Measurements from ENCODE around the gene SOAT1.
A peak's percentile ranks its signal among the peaks of the same experiment; 100 is the strongest.
"Not testable (repeated sequence)": the region's sequence is repeated elsewhere in the genome, so short reads cannot be mapped to it uniquely, and the experiment has no call there.

SOAT1 gene

DNA sequence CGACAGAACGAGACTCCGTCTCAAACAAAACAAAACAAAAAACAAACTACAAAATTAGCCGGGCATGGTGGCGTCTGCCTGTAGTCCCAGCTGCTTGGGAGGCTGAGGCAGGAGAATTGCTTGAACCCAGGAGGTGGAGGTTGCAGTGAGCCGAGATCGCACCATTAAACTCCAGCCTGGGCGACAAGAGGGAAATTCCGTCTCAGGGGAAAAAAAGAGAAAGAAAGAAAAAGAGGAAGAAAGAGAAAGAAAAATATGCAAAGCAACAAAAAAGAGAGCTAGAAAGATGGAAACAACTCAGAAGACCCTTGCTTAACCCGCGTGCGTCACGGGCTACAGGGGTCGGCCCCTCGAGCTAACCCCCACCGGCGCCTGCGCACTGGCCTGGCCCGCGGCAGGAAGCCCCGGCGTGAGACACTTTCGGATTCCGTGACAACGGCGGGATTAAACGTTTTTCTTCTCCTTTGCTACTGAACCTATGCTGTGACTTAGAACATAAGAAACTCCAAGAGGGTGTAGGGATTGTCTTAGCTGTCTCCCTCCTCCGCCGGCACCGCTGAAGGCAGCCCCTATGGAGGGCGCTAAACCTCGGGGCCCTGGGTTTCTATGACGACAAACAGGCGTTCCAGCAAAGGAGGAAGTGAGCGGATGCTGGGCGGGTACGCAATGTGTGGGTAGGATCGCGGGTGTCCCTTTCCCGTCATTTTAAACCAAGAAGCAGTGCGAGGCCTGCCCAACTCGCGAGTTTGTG lies 71.9 kb downstream of the SOAT1 start, which contains the start of gene AXDND1:
Gene AXDND1, plus strand, starts transcription at position 630 of the 751 bp plus-strand sequence. CDS start 539 bp downstream, outside the sequence.
- peak; percentile 80 for DNase-seq

GRCh38 chr1:179366093-179366800 lies 72.7 kb downstream of the SOAT1 start:
- DNase-seq, result no peak

GRCh38 chr1:179369751-179370341 lies 76.2 kb downstream of the SOAT1 start:
- peak; percentile 73 for DNase-seq

GRCh38 chr1:179372160-179372559 lies 78.6 kb downstream of the SOAT1 start:
- no peak for DNase-seq

DNA sequence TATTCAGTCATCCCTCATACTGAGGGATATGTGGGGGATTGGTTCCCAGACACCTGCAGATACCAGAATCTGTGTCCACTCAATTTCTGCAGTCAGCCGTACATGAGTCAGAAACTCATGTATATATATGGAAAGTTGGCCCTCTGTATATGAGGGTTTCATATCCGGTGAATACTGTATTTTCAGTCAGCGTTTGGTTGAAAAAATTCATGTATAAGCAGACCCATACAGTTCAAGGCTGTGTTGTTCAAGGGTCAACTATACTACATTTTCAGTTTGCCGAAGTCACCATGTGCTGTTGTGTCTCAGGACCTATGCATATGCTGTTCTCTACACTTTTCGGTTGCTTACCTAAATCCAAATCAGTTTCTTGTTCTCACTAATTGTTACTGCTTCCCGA lies 82.6 kb downstream of the SOAT1 start:
- no peak for DNase-seq

DNA sequence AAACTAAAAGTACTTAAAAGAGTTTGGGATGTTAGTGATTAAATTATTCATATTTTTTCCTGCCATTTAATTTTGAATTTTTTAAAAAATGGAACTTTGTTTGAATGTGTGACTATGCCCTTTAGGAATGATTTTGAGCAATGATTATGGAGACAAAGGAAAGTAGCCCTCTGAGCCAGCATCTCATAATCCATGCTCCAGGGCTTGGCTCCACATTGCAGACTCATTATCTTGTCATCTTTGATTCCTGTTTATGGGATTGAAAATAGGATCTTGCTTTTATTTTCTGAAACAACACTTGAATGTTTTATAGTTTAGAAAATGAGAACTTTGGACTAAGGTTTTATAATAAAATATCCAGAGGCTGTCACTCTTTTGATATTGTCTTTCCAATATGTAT lies 86.7 kb downstream of the SOAT1 start:
- no peak for DNase-seq

- DNase-seq, result no peak
Measured at GRCh38 chr1:179384027-179384426, 90.4 kb downstream of the SOAT1 start.

- no peak for DNase-seq
Measured at GRCh38 chr1:179385510-179385909, 91.9 kb downstream of the SOAT1 start.

DNA sequence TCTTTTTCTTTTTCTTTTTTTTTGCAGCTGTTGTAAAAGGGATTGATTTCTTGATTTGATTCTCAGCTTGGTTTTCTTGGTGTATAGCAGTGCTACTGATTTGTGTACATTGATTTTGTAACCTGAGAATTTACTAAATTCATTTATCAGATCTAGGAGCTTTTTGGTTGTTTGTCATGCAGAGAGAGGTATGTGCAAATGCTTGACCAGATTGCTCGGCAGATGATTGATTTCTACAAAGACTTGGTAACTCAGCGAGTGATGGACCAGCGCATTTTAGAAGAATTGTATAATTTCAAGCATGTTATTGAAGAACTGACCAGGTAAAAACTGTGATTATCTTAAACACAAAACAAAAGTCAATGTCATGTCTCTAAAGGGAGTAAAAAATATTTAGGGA lies 100.1 kb downstream of the SOAT1 start:
- DNase-seq, result no peak

DNA sequence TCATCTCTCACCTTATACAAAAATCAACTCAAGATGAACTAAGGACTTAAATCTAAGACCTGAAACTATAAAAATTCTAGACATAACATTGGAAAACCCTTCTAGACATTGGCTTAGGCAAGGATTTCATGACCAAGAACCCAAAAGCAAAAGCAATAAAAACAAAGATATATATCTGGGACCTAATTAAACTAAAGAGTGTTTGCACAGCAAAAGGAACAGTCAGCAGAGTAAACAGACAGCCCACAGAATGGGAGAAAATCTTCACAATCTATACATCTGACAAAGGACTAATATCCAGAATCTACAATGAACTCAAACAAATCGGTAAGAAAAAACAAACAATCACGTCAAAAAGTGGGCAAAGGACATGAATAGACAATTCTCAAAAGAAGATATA lies 105.8 kb downstream of the SOAT1 start:
- not testable (repeated sequence) for DNase-seq
